GM15510 (cell line): ENCODE results near the gene PITPNM2.

Experiments used
- POLR2A ChIP-seq: IDR thresholded peaks from 3 replicates; pipeline ENCODE4 v1.6.1; 2011; ENCODE audit warnings: borderline replicate concordance; ENCODE audit not compliant: insufficient read length; ENCODE audit errors: extremely low read depth

Gene PITPNM2

DNA sequence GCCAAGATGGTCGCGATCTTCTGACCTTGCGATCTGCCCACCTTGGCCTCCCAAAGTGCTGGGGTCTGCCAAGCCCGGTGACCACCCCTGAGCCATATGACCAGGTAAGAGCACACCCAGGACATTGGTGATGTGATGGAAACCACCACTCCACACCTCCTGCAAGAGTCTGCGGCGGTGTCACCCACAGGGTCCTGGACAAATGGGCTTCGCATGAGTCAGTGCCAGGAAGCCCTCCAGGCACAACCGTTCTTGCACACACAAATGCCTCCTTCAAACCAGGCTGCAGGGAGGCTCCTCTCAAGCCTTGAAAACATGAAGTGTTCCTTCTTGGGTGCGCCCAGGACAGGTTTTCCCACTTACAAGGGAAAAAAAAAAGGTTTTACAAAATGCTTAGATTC is 16.6 kb downstream of the PITPNM2 start:
- no peak for TF ChIP-seq POLR2A

DNA sequence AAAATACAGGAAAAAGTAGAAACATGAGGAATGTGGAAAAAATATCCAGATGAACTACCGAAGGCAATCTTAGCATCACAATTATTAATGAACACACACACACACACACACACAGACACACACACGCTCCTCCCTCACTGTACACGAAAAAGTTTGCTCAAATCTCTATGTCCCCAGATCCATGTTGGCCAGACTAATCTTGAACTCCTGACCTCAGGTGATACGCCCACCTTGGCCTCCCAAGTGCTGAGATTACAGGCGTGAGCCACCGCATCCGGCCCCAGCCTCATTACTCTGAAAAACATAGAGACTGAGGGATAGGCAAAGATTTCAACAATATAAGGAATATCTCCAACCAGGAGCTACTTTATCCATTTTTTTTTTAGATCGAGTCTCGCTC is 17.2 kb downstream of the PITPNM2 start:
- no peak for TF ChIP-seq POLR2A

- no peak for TF ChIP-seq POLR2A
These were observed 17.8 kb downstream of the PITPNM2 start for GRCh38 chr12:123132951-123133619.

DNA sequence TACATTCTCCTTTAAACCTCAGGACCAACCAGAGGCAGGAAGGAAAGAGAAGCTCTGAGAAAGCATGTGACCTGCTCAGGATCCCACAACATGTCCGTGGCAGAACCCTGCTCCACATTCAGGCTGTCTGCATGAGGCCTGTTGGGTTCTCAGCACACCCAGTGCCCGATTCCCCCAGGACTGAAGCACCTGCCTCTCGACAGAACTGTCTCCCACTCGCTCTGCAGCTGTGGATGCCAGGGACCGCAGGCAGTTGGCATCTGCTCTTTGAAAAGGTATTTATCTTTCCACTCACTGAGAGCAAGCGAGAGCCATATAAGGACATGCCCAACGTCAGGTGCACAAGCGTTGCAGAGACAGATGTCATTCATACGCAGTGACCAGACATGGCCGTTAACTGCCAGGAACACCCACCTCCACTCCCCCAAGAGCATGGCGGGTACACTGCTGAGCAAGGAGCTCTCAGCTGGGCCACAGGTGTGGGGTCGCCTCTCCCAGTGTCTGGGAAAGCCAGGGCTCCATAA is 18.9 kb downstream of the PITPNM2 start:
- TF ChIP-seq POLR2A, result no peak

GRCh38 chr12:123131291-123131832 is 19.5 kb downstream of the PITPNM2 start:
- TF ChIP-seq POLR2A, result no peak

GRCh38 chr12:123129621-123130020 is 21.3 kb downstream of the PITPNM2 start:
- TF ChIP-seq POLR2A, result no peak

GRCh38 chr12:123127182-123127495 is 23.8 kb downstream of the PITPNM2 start:
- TF ChIP-seq POLR2A, result no peak

- no peak for TF ChIP-seq POLR2A
These were observed 24.4 kb downstream of the PITPNM2 start for GRCh38 chr12:123126294-123127181.

DNA sequence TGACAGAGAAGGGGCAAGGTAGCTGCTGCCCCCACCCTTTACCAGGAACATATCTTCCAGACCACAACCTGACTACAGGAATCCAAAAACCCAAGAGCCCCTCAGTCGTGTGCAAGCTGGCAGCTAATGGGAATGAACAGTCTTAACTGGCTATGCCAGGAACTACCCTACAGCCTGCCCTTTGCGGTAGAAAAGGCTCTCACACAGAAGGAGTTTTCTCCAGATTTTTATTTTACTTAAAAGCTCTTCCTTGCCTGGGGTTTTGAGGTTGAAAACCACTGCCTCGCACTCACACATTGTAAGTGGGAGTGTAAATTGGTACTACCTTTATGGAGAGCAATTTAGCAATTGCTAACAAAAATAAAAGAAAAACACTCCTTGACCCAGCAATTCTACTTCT is 28.3 kb downstream of the PITPNM2 start:
- TF ChIP-seq POLR2A, result no peak

GRCh38 chr12:123121670-123122069 is 29.2 kb downstream of the PITPNM2 start:
- TF ChIP-seq POLR2A, result no peak

DNA sequence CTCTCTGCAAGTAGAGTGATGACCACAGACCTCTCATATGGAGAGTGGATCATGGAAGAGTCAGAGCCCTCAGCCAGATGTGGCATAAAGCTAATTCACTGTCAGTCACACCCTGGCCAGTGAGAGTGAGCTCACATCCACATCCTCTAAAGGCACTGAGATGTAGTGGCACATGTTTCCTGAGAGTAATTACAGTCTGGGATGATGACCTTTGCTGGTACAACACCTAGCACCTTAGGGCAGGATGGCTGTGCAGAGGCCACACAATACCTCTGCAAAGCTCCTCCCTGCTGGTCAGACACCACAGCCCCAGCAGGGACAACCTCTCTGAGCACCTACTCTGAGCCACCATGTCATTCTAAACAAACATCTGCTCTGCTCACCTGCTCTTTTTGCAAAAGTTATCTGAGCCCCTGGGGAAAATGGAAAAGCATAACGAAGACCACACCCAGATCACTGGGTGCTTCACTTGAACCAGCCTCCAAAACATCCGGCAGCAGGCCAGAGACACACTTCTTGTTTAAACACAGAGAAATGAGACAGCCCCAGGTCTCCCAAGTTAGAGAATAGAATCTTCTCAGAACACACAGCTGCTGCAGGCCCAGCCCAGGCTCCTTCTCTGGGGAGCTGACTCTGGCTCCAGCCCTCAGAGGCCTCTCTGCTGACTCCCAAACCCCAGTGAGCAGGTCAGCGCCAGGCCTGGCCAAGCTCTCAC is 30.3 kb downstream of the PITPNM2 start:
- TF ChIP-seq POLR2A, result no peak

DNA sequence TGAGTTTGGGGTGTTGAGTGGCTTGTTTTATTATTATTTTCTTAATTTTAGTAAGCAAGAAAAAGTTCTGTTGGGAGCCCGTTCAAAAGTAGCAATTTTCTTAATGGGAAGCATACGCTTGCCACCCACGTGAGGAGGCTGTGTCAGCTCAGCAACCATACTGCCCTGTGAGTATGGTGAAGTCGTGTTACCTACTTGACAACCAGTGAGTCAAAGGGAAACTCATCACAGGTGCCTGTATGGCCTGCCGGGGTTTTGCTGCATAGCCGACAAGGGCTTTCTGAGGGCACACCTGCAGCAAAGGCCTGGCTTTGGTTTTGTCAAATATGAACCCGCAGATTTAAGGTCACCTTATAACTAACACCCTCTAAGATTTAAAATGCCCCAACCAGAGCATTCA is 31.1 kb downstream of the PITPNM2 start:
- no peak for TF ChIP-seq POLR2A

GRCh38 chr12:123118497-123118896 is 32.4 kb downstream of the PITPNM2 start:
- no peak for TF ChIP-seq POLR2A

GRCh38 chr12:123115409-123116121 is 35.3 kb downstream of the PITPNM2 start:
- TF ChIP-seq POLR2A, result no peak
